Stomach (tissue), 9 donors: ENCODE results near the gene PAH. TPM values are rescaled to one million over a fixed set of nuclear protein-coding genes. Genes with fewer than 3 reads are reported as not detected.

ENCODE experiments used
- DNase-seq, 2 donors: peaks; one replicate each; pipeline versions ENCODE4 v3.0.0 to v3.0.0-alpha.2; 2013 to 2019
- H3K27ac ChIP-seq, 5 donors: fragments of 200-600 bp in 4 of 5; sonication (generic) in 4 of 5; one replicate each; pipeline ENCODE4 v1.5.1; 2013 to 2019; ENCODE audit warnings: mild to moderate bottlenecking in 1 of 5, moderate library complexity in 1 of 5
- H3K27me3 ChIP-seq, 3 donors: fragments of 200-600 bp; sonication (generic); one replicate each; pipeline ENCODE4 v1.5.1; 2017 to 2019; ENCODE audit warnings: mixed run types in 1 of 3
- H3K36me3 ChIP-seq, 4 donors: fragments of 200-600 bp; sonication (generic); 1 replicate in 3 of 4; 2 replicates in 1 of 4; pipeline ENCODE4 v1.5.1; 2016 to 2019
- H3K4me1 ChIP-seq, 4 donors: fragments of 200-600 bp; sonication (generic); one replicate each; pipeline ENCODE4 v1.5.1; 2016 to 2019
- H3K4me3 ChIP-seq, 4 donors: fragments of 200-600 bp; sonication (generic) in 3 of 4; one replicate each; pipeline ENCODE4 v1.5.1; 2016 to 2019; ENCODE audit warnings: mild to moderate bottlenecking in 1 of 4
- H3K9me3 ChIP-seq, 4 donors: fragments of 200-600 bp; sonication (generic); one replicate each; pipeline ENCODE4 v1.5.1; 2016 to 2019
- EP300 ChIP-seq: sonication (generic); formaldehyde crosslinking; IDR thresholded peaks from one replicate; pipeline ENCODE4 v1.6.1; 2017; ENCODE audit warnings: antibody characterized with exemption
- POLR2A ChIP-seq, 4 donors: fragments of 450-650 bp; IDR thresholded peaks; one replicate each; pipeline ENCODE4 v1.6.1; 2016; ENCODE audit warnings: antibody characterized with exemption in 4 of 4, control low read depth in 2 of 4, mild to moderate bottlenecking in 1 of 4, moderate library complexity in 1 of 4
- POLR2AphosphoS5 ChIP-seq, 3 donors: sonication (generic); formaldehyde crosslinking; IDR thresholded peaks; one replicate each; pipeline ENCODE4 v1.6.1; 2016; ENCODE audit warnings: antibody characterized with exemption in 3 of 3
- WGBS, 5 donors: extraction: QIAGEN DNeasy Blood & Tissue Kit in 3 of 5; methylation state at CpG; one replicate each; pipeline versions ENCODE4 v1.1.5 to v1.1.7; 2013 to 2018; 5-methylcytosine and 5-hydroxymethylcytosine counted together
- intact Hi-C: fragments of 100-400 bp; cut with DNase I; formaldehyde crosslinking; loops from one replicate; pipeline ENCODE4 v1.15.1; 2023; ENCODE audit warnings: low total_unique reads
- polyA plus RNA-seq, 3 donors: library from polyadenylated mRNA; stranded (reverse); fragments of 200-250 nt; gene quantifications; one replicate each; pipeline ENCODE4 v1.2.3, GENCODE V29; 2013
- total RNA-seq, 5 donors: library from RNA; depleted of rRNA; stranded (reverse); fragments of >200 nt; gene quantifications; one replicate each; pipeline versions ENCODE4 v1.1.0 to v1.2.3, GENCODE V29; 2014 to 2016
- TF ChIP-seq, protein P1 (sequence below), 7 experiments: fragments of 450-650 bp in 4 of 7; fragments of 200-600 bp in 3 of 7; sonication (generic) in 3 of 7; IDR thresholded peaks; one replicate each; pipeline ENCODE4 v1.5.1; 2016 to 2019; ENCODE audit warnings: antibody characterized with exemption in 7 of 7, control low read depth in 2 of 7, mild to moderate bottlenecking in 1 of 7
- donor health status: healthy with polysubstance abuse.
- donor health status: Bipolar disorder and iron deficiency.
- donor health status: healthy.

Gene PAH
- total and polyA plus RNA-seq, 8 donors, result 0.08 to 1.1 TPM; not detected in 6

- DNase-seq, result no peak
- no peak overlapping the region for H3K4me3 ChIP-seq
- H3K4me1 ChIP-seq, result peaks cover 0 to 9% (median 7%) of the 10 kb centered on the region in 4 donors
- no peaks in the 10 kb centered on the region for H3K36me3 ChIP-seq
- peaks cover 0 to 15% (median 4%) of the 10 kb centered on the region in 3 donors for H3K27me3 ChIP-seq
- H3K27ac ChIP-seq, result no peak overlapping the region
- intact Hi-C loops, result no loop called here
- H3K9me3 ChIP-seq, result no peaks in the 10 kb centered on the region
- TF ChIP-seq, protein P1, sequence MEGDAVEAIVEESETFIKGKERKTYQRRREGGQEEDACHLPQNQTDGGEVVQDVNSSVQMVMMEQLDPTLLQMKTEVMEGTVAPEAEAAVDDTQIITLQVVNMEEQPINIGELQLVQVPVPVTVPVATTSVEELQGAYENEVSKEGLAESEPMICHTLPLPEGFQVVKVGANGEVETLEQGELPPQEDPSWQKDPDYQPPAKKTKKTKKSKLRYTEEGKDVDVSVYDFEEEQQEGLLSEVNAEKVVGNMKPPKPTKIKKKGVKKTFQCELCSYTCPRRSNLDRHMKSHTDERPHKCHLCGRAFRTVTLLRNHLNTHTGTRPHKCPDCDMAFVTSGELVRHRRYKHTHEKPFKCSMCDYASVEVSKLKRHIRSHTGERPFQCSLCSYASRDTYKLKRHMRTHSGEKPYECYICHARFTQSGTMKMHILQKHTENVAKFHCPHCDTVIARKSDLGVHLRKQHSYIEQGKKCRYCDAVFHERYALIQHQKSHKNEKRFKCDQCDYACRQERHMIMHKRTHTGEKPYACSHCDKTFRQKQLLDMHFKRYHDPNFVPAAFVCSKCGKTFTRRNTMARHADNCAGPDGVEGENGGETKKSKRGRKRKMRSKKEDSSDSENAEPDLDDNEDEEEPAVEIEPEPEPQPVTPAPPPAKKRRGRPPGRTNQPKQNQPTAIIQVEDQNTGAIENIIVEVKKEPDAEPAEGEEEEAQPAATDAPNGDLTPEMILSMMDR (IDR thresholded peaks at IDR 0.05), result no peak
- TF ChIP-seq EP300, result no peak
- TF ChIP-seq POLR2A (IDR thresholded peaks at IDR 0.05), result no peak
- TF ChIP-seq POLR2AphosphoS5 (IDR thresholded peaks at IDR 0.05), result no peak
Observed at GRCh38 chr12:102921240-102921639, 4.2 kb upstream of the PAH start.

GRCh38 chr12:102920271-102920670 lies 3.2 kb upstream of the PAH start:
- peak in 1 of 2 donors; percentile 12 for DNase-seq

DNA sequence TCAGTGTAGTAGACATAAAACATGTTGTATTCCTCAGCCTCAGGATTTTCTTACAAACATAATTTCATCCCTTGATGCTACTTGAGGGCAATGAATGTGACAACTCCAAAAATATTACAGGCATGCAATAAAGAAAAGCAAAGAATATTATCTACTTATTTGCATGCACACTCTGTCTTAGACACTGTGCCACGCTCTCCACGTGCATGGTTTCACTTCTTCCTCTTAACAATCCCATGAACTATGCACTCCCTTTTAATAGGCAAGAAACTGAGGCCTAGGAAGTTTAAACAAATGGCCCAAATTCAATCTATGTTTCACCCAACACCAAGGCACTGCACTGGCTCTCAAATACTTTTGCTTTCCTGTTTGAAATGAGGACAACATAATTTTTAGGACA lies 1.8 kb upstream of the PAH start:
- TF ChIP-seq POLR2A (IDR thresholded peaks at IDR 0.05), result no peak
- TF ChIP-seq, protein P1 (IDR thresholded peaks at IDR 0.05), result no peak
- DNase-seq, result no peak
- no peak overlapping the region for H3K4me3 ChIP-seq
- peaks cover 0 to 15% (median 4%) of the 10 kb centered on the region in 3 donors for H3K27me3 ChIP-seq
- peaks cover 0 to 9% (median 7%) of the 10 kb centered on the region in 4 donors for H3K4me1 ChIP-seq
- WGBS, 5 donors, result 67 to 77% (median 72%) methylated on average over 2 of the region's 2 CpGs
- H3K9me3 ChIP-seq, result no peaks in the 10 kb centered on the region
- no peaks in the 10 kb centered on the region for H3K36me3 ChIP-seq
- intact Hi-C loops, result no loop called here
- H3K27ac ChIP-seq, result no peak overlapping the region

More at GRCh38 chr12:102920271-102920670, 3.2 kb upstream of the PAH start:
- Histone ChIP-seq H3K9me3 (no peaks in the 10 kb centered on the region), H3K4me1 (peaks cover 0 to 9% (median 7%) of the 10 kb centered on the region in 4 donors), H3K27me3 (peaks cover 0 to 15% (median 4%) of the 10 kb centered on the region in 3 donors), H3K36me3 (no peaks in the 10 kb centered on the region), H3K27ac (no peak overlapping the region), H3K4me3 (no peak overlapping the region)
- intact Hi-C loops, result no loop called here
- TF ChIP-seq EP300 (no peak), POLR2A (IDR thresholded peaks at IDR 0.05) (no peak), POLR2AphosphoS5 (IDR thresholded peaks at IDR 0.05) (no peak)
- TF ChIP-seq, protein P1 (IDR thresholded peaks at IDR 0.05), result no peak

- TF ChIP-seq EP300 (no peak), POLR2AphosphoS5 (IDR thresholded peaks at IDR 0.05) (no peak), POLR2A (IDR thresholded peaks at IDR 0.05) (no peak)
- TF ChIP-seq, protein P1 (IDR thresholded peaks at IDR 0.05), result no peak
- no peaks in the 10 kb centered on the region for H3K36me3 ChIP-seq
- H3K4me1 ChIP-seq, result peaks cover 0 to 9% (median 7%) of the 10 kb centered on the region in 4 donors
- no peaks in the 10 kb centered on the region for H3K9me3 ChIP-seq
- no peak for DNase-seq
- peaks cover 0 to 15% (median 4%) of the 10 kb centered on the region in 3 donors for H3K27me3 ChIP-seq
- H3K4me3 ChIP-seq, result peak overlapping the region in 2 of 4 donors; percentile 36 to 40
- WGBS, 5 donors, result 50 to 72% (median 65%) methylated on average over 5 of the region's 5 CpGs
- intact Hi-C loops, result no loop called here
- no peak overlapping the region for H3K27ac ChIP-seq
Observed at GRCh38 chr12:102916252-102917025, 605 bp downstream of the PAH start.
